AG09309 (cell line): ENCODE data around the gene DOCK7.
A peak's percentile ranks its signal among the peaks of the same experiment; 100 is the strongest.

ENCODE experiments used
- DNase-seq: peaks from one replicate; pipeline ENCODE4 v3.0.0-alpha.2; 2010; ENCODE audit warnings: low read depth
- H3K4me3 ChIP-seq: 2 replicates; pipeline ENCODE4 v1.5.1; 2011; ENCODE audit warnings: mild to moderate bottlenecking, low read depth, low read length, moderate library complexity; ENCODE audit not compliant: control insufficient read depth
- CTCF ChIP-seq: IDR thresholded peaks from 2 replicates; pipeline ENCODE4 v1.5.1; 2011; ENCODE audit warnings: mild to moderate bottlenecking, low read depth, low read length, inconsistent platforms; ENCODE audit not compliant: insufficient read depth, control insufficient read depth; ENCODE audit errors: missing control alignments

DOCK7 gene

GRCh38 chr1:62643283-62643682, 44.9 kb downstream of the DOCK7 start:
- TF ChIP-seq CTCF = no peak
- no peak for DNase-seq
- H3K4me3 ChIP-seq = no peak overlapping the region

- no peak for TF ChIP-seq CTCF
- no peak overlapping the region for H3K4me3 ChIP-seq
- DNase-seq = no peak
These were observed 50.6 kb downstream of the DOCK7 start for GRCh38 chr1:62637392-62638105.

GRCh38 chr1:62628506-62628905, 59.7 kb downstream of the DOCK7 start:
- no peak for TF ChIP-seq CTCF
- no peak overlapping the region for H3K4me3 ChIP-seq
- DNase-seq = no peak

- no peak for DNase-seq
- TF ChIP-seq CTCF = no peak
- no peak overlapping the region for H3K4me3 ChIP-seq
These were observed 62.8 kb downstream of the DOCK7 start for GRCh38 chr1:62625415-62625814.

GRCh38 chr1:62621907-62622306, 66.3 kb downstream of the DOCK7 start:
- no peak overlapping the region for H3K4me3 ChIP-seq
- no peak for TF ChIP-seq CTCF
- peak; percentile 75 for DNase-seq

GRCh38 chr1:62613890-62614289, 74.3 kb downstream of the DOCK7 start:
- no peak for TF ChIP-seq CTCF
- no peak overlapping the region for H3K4me3 ChIP-seq
- no peak for DNase-seq
